SK-N-MC (cell line): ENCODE measurements around the gene DTYMK.

Experiments
- EZH2 ChIP-seq: fragments of 200-600 bp; sonication (generic); IDR thresholded peaks from one replicate; pipeline ENCODE4 v1.6.1; 2017; ENCODE audit warnings: antibody characterized with exemption
- FOXP2 ChIP-seq: optimal IDR thresholded peaks from 2 replicates; pipeline ENCODE3; 2011; ENCODE audit warnings: mild to moderate bottlenecking, moderate library complexity; ENCODE audit not compliant: insufficient read depth; ENCODE audit errors: extremely low read length, control extremely low read depth
- POLR2AphosphoS5 ChIP-seq: IDR thresholded peaks from 2 replicates; pipeline ENCODE4 v1.6.1; 2012; ENCODE audit warnings: mild to moderate bottlenecking, low read depth, low read length, borderline replicate concordance

- TF ChIP-seq POLR2AphosphoS5 (no peak), EZH2 (no peak), FOXP2 (no peak)
These were observed 5.8 kb upstream of the DTYMK start for GRCh38 chr2:241692448-241692847.
